ENCODE results near the gene RASA3. TPM values are rescaled to one million over a fixed set of nuclear protein-coding genes. Genes with fewer than 3 reads are reported as not detected.

The RASA3 gene
- total and polyA plus RNA-seq, 2 donors (not counting 3 experiments of a cell fraction or from before 2014, with no cell fraction given) = 26.5 to 53.8 TPM

- BruUV-seq (replicated peaks) = no TSS peak
- Histone ChIP-seq H3K9ac (replicated peaks; ENCODE audit: extremely low read depth, insufficient read depth, low read length) (no peak overlapping the region), H3K9me1 (replicated peaks; ENCODE audit: control insufficient read depth, extremely low read depth, insufficient read depth, low read length) (no peaks in the 10 kb centered on the region), H4K20me1 (replicated peaks; ENCODE audit: control insufficient read depth, extremely low read depth, insufficient read depth, low read length) (no peaks in the 10 kb centered on the region), H3K27me3 (ENCODE audit: control insufficient read depth in 2 of 2, insufficient read depth in 2 of 2, low read length in 2 of 2) (no peaks in the 10 kb centered on the region), H3K4me2 (ENCODE audit: insufficient read depth, low read length) (no peak overlapping the region), H3K79me2 (ENCODE audit: control insufficient read depth, insufficient read depth, low read length) (peaks cover 90% of the 10 kb centered on the region), H3K27ac (ENCODE audit: insufficient read depth, low read depth, low read length) (peak overlapping the region; percentile 39), H3K4me3 (replicated peaks in 1 of 3; ENCODE audit: insufficient read depth in 1 of 3, low read depth in 1 of 3, low read length in 3 of 3) (no peak overlapping the region), H3K4me1 (ENCODE audit: control insufficient read depth, extremely low read depth, insufficient read depth, low read length) (peaks cover 23% of the 10 kb centered on the region), H3K36me3 (ENCODE audit: control insufficient read depth in 2 of 2, extremely low read depth in 1 of 2, insufficient read depth in 2 of 2, low read length in 2 of 2) (peaks cover 2 to 12% of the 10 kb centered on the region in 2 experiments), H3K9me3 (replicated peaks; ENCODE audit: control insufficient read depth, insufficient read depth, low read length) (no peaks in the 10 kb centered on the region), H2AFZ (ENCODE audit: low read depth, low read length) (no peak overlapping the region)
- POLR2A ChIA-PET = no interaction called here
- intact Hi-C loops (cut with micrococcal nuclease) (no loop called here), dilution Hi-C loops (cut with MboI; ENCODE audit: extremely low pct_ligation_motif_present, low sequenced_read_pairs) (loop anchor here (10.0 kb wide), 1 partner anchor 57 kb away; no protein-coding TSS in a partner anchor)
- FAIRE-seq (peak; percentile 73), DNase-seq (ENCODE audit: low read depth, low spot score) (peak; percentile 25)
- CTCF ChIA-PET = interaction anchor here (1.2 to 2.3 kb wide), 2 partner anchors 9 to 22 kb away, joined by 4 to 6 read pairs; no protein-coding TSS in a partner anchor
- no peak for TF ChIP-seq MYC (IDR thresholded peaks at IDR 0.05; ENCODE audit: low read depth, low read length)
- no peak for TF ChIP-seq CTCF (IDR thresholded peaks at IDR 0.05; ENCODE audit: extremely low read depth in 1 of 2, insufficient read depth in 1 of 2, low read depth in 1 of 2, low read length in 2 of 2)
- TF ChIP-seq POLR2AphosphoS5 (IDR thresholded peaks at IDR 0.05; ENCODE audit: insufficient read depth, low read depth, low read length) = no peak
- TF ChIP-seq POLR2A (IDR thresholded peaks at IDR 0.05; ENCODE audit: low read depth, low read length) = no peak
- TF ChIP-seq JUN (IDR thresholded peaks at IDR 0.05; ENCODE audit: borderline replicate concordance, insufficient read depth, insufficient read length, low read depth) = no peak
- no peak for TF ChIP-seq MAX (IDR thresholded peaks at IDR 0.05; ENCODE audit: insufficient read depth, insufficient read length)
- TF ChIP-seq GATA2 (IDR thresholded peaks at IDR 0.05; ENCODE audit: insufficient read depth, insufficient read length, low read depth, low read length) = no peak
- TF ChIP-seq FOS (IDR thresholded peaks at IDR 0.05; ENCODE audit: borderline replicate concordance, insufficient read depth, low read length) = no peak
- TF ChIP-seq EZH2 (IDR thresholded peaks at IDR 0.05; ENCODE audit: borderline replicate concordance, low read depth, low read length, severe bottlenecking) = no peak
Measured at GRCh38 chr13:114058051-114058867, 74.2 kb downstream of the RASA3 start.

Measured in endothelial cell of umbilical vein (primary cell).